SU-DHL-6 (cell line): ENCODE measurements around the gene ZFP37.
"Not testable (repeated sequence)": the region's sequence is repeated elsewhere in the genome, so short reads cannot be mapped to it uniquely, and the experiment has no call there.

Experiments used
- H2AFZ ChIP-seq: fragments of 200-600 bp; sonication (generic); 2 replicates; pipeline ENCODE4 v1.6.1; 2014; ENCODE audit warnings: low read depth, mild to moderate bottlenecking, moderate library complexity, mixed read lengths, antibody characterized with exemption, low read length; ENCODE audit not compliant: severe bottlenecking
- H3F3A ChIP-seq: fragments of 200-600 bp; shearing (Covaris generic); 2 replicates; pipeline ENCODE4 v1.6.0; 2016; ENCODE audit warnings: antibody characterized with exemption, mild to moderate bottlenecking; ENCODE audit not compliant: insufficient read depth
- H3K27ac ChIP-seq: fragments of 200-600 bp; sonication (generic); 2 replicates; pipeline ENCODE4 v1.5.1; 2016; ENCODE audit warnings: low read depth, mild to moderate bottlenecking, low read length, moderate library complexity, mixed read lengths
- H3K27me3 ChIP-seq: fragments of 200-600 bp; sonication (generic), shearing (Covaris generic); 2 replicates; pipeline ENCODE4 v1.6.0; 2014; ENCODE audit warnings: mild to moderate bottlenecking, low read length
- H3K36me3 ChIP-seq: fragments of 200-600 bp; sonication (generic); 2 replicates; pipeline ENCODE4 v1.6.1; 2014; ENCODE audit warnings: mild to moderate bottlenecking, low read length, mixed read lengths
- H3K4me2 ChIP-seq: fragments of 300-600, 200-600 bp; shearing (Covaris generic), sonication (generic); 2 replicates; pipeline ENCODE4 v1.6.0; 2014; ENCODE audit warnings: low read length, low read depth, mild to moderate bottlenecking; ENCODE audit not compliant: poor library complexity, severe bottlenecking
- H3K4me3 ChIP-seq: fragments of 200-600 bp; sonication (generic); 2 replicates; pipeline ENCODE4 v1.5.1; 2014; ENCODE audit warnings: antibody characterized with exemption, low read length, mild to moderate bottlenecking, mixed read lengths; ENCODE audit not compliant: insufficient read depth, poor library complexity, severe bottlenecking
- H3K79me2 ChIP-seq: fragments of 200-600 bp; sonication (generic); 2 replicates; pipeline ENCODE4 v1.6.1; 2014; ENCODE audit warnings: mild to moderate bottlenecking, low read length, moderate library complexity; ENCODE audit not compliant: insufficient read depth
- H3K9ac ChIP-seq: fragments of 200-600 bp; sonication (generic); 2 replicates; pipeline ENCODE4 v1.7.0; 2014; ENCODE audit warnings: mild to moderate bottlenecking, low read length
- H3K9me2 ChIP-seq: fragments of 200-600 bp; sonication (generic); replicated peaks from 2 replicates; pipeline ENCODE4 v1.6.1; 2014; ENCODE audit warnings: low read length; ENCODE audit not compliant: insufficient read depth
- H3K9me3 ChIP-seq: fragments of 200-600 bp; sonication (generic); 2 replicates; pipeline ENCODE4 v1.6.1; 2014; ENCODE audit warnings: low read length, mixed read lengths; ENCODE audit not compliant: insufficient read depth
- H4K20me1 ChIP-seq: fragments of 200-600 bp; sonication (generic); 2 replicates; pipeline ENCODE4 v1.6.1; 2014; ENCODE audit warnings: low read depth, mild to moderate bottlenecking, antibody characterized with exemption, low read length, moderate library complexity, mixed read lengths
- CTCF ChIP-seq: fragments of 200-600 bp; sonication (generic); IDR thresholded peaks from one replicate; pipeline ENCODE4 v1.5.1; 2017; ENCODE audit warnings: antibody characterized with exemption, mild to moderate bottlenecking, low read length, moderate library complexity; ENCODE audit not compliant: insufficient read depth, poor library complexity, severe bottlenecking
- EZH2phosphoT487 ChIP-seq: fragments of 200-600 bp; sonication (generic), shearing (Covaris generic); conservative IDR thresholded peaks from 2 replicates; pipeline ENCODE4 v1.6.1; 2018; ENCODE audit warnings: mild to moderate bottlenecking, antibody characterized with exemption, low read length, moderate library complexity, mixed read lengths

Gene ZFP37

GRCh38 chr9:113056191-113057106, at the start of gene ZFP37:
ZFP37 (minus strand) TSS chr9:113056724; CDS start chr9:113056688, 36 bp downstream.
- no peaks in the 10 kb centered on the region for H3K36me3 ChIP-seq
- H2AFZ ChIP-seq, result no peak within 1 kb of the TSS
- no peak within 1 kb of the TSS for H3K4me2 ChIP-seq
- no peaks in the 10 kb centered on the region for H3F3A ChIP-seq
- no peaks in the 10 kb centered on the region for H4K20me1 ChIP-seq
- no peak within 1 kb of the TSS for H3K4me3 ChIP-seq
- H3K27ac ChIP-seq, result no peak within 1 kb of the TSS
- H3K9ac ChIP-seq, result no peak within 1 kb of the TSS
- no peaks in the 10 kb centered on the region for H3K9me2 ChIP-seq
- no peak for TF ChIP-seq CTCF
- TF ChIP-seq EZH2phosphoT487, result no peak
- H3K27me3 ChIP-seq, result no peaks in the 10 kb centered on the region
- no peaks in the 10 kb centered on the region for H3K9me3 ChIP-seq
- no peaks in the 10 kb centered on the region for H3K79me2 ChIP-seq

- not testable (repeated sequence) for H3K9me2 ChIP-seq, H3K4me2 ChIP-seq, H3K27me3 ChIP-seq, H2AFZ ChIP-seq, H3K79me2 ChIP-seq, H3F3A ChIP-seq, H3K9me3 ChIP-seq, H3K4me3 ChIP-seq, H3K9ac ChIP-seq, H4K20me1 ChIP-seq, H3K36me3 ChIP-seq, H3K27ac ChIP-seq
Measured at GRCh38 chr9:113105345-113105744, 48.8 kb upstream of the ZFP37 start.

- Histone ChIP-seq H3K4me3 (no peak overlapping the region), H3K36me3 (no peaks in the 10 kb centered on the region), H3K9ac (no peak overlapping the region), H2AFZ (no peak overlapping the region), H3K9me2 (no peaks in the 10 kb centered on the region), H3F3A (no peaks in the 10 kb centered on the region), H3K27me3 (no peaks in the 10 kb centered on the region), H3K27ac (no peak overlapping the region), H4K20me1 (no peaks in the 10 kb centered on the region), H3K9me3 (no peaks in the 10 kb centered on the region), H3K4me2 (no peak overlapping the region), H3K79me2 (no peaks in the 10 kb centered on the region)
- TF ChIP-seq CTCF (no peak), EZH2phosphoT487 (no peak)
Measured at GRCh38 chr9:113095561-113095960, 39.0 kb upstream of the ZFP37 start.

- not testable (repeated sequence) for H3K9ac ChIP-seq, H4K20me1 ChIP-seq, H3K79me2 ChIP-seq, H3K4me3 ChIP-seq, H3K9me3 ChIP-seq, H3K4me2 ChIP-seq, H3K36me3 ChIP-seq, H3K27ac ChIP-seq, H3K9me2 ChIP-seq, H2AFZ ChIP-seq, H3F3A ChIP-seq, H3K27me3 ChIP-seq
Measured at GRCh38 chr9:113089924-113090323, 33.4 kb upstream of the ZFP37 start.

GRCh38 chr9:113089143-113089505, 32.6 kb upstream of the ZFP37 start:
- H3K9me3 ChIP-seq, H3K4me3 ChIP-seq, H2AFZ ChIP-seq, H3K9me2 ChIP-seq, H3K27ac ChIP-seq, H3K36me3 ChIP-seq, H4K20me1 ChIP-seq, H3K27me3 ChIP-seq, H3K79me2 ChIP-seq, H3K9ac ChIP-seq, H3K4me2 ChIP-seq, H3F3A ChIP-seq: not testable (repeated sequence)

GRCh38 chr9:113088456-113089142, 32.1 kb upstream of the ZFP37 start:
- H3K79me2 ChIP-seq, H3K9me3 ChIP-seq, H3K9me2 ChIP-seq, H3K36me3 ChIP-seq, H3K4me3 ChIP-seq, H2AFZ ChIP-seq, H3K27ac ChIP-seq, H3F3A ChIP-seq, H4K20me1 ChIP-seq, H3K4me2 ChIP-seq, H3K27me3 ChIP-seq, H3K9ac ChIP-seq: not testable (repeated sequence)
